Measurements from ENCODE around the gene TMEM151B. TPM values are rescaled to one million over a fixed set of nuclear protein-coding genes. Genes with fewer than 3 reads are reported as not detected.
A peak's percentile ranks its signal among the peaks of the same experiment; 100 is the strongest.

Gene TMEM151B
- 0.05 TPM in 1 of 3 replicates, not detected in the others for total RNA-seq
- long read RNA-seq = 0 reads

GRCh38 chr6:44269921-44270525 lies at the start of gene TMEM151B:
TMEM151B (plus strand) TSS chr6:44270450; CDS start chr6:44270743, 293 bp downstream.
- no peak for TF ChIP-seq CTCF (IDR thresholded peaks at IDR 0.05)
- Mint-ChIP-seq H3K9me3 (ENCODE audit: low read depth) (no peaks in the 10 kb centered on the region), H3K4me3 (ENCODE audit: unreplicated experiment) (peak within 1 kb of the TSS; percentile 58), H3K36me3 (ENCODE audit: low read depth) (no peaks in the 10 kb centered on the region), H3K27ac (ENCODE audit: unreplicated experiment) (no peak within 1 kb of the TSS), H3K4me1 (ENCODE audit: low read depth) (peaks cover 9% of the 10 kb centered on the region), H3K27me3 (ENCODE audit: low read depth) (peaks cover 38% of the 10 kb centered on the region)
- DNase-seq (ENCODE audit: low spot score) = no peak

GRCh38 chr6:44220913-44221290 lies 49.3 kb upstream of the TMEM151B start:
- Mint-ChIP-seq H3K27me3 (ENCODE audit: low read depth) (no peaks in the 10 kb centered on the region), H3K27ac (ENCODE audit: unreplicated experiment) (peak overlapping the region; percentile 100), H3K9me3 (ENCODE audit: low read depth) (no peaks in the 10 kb centered on the region), H3K4me1 (ENCODE audit: low read depth) (peaks cover 76% of the 10 kb centered on the region), H3K4me3 (ENCODE audit: unreplicated experiment) (peak overlapping the region; percentile 86), H3K36me3 (ENCODE audit: low read depth) (no peaks in the 10 kb centered on the region)
- no peak for DNase-seq (ENCODE audit: low spot score)
- no peak for TF ChIP-seq CTCF (IDR thresholded peaks at IDR 0.05)

- Mint-ChIP-seq H3K9me3 (ENCODE audit: low read depth) (no peaks in the 10 kb centered on the region), H3K27ac (ENCODE audit: unreplicated experiment) (peak overlapping the region; percentile 100), H3K36me3 (ENCODE audit: low read depth) (no peaks in the 10 kb centered on the region), H3K27me3 (ENCODE audit: low read depth) (no peaks in the 10 kb centered on the region), H3K4me1 (ENCODE audit: low read depth) (peaks cover 81% of the 10 kb centered on the region), H3K4me3 (ENCODE audit: unreplicated experiment) (peak overlapping the region; percentile 86)
- TF ChIP-seq CTCF (IDR thresholded peaks at IDR 0.05) = peak; percentile 93
- DNase-seq (ENCODE audit: low spot score) = peak; percentile 97
These were observed 48.8 kb upstream of the TMEM151B start for GRCh38 chr6:44221291-44221960.

GRCh38 chr6:44221961-44222335 lies 48.3 kb upstream of the TMEM151B start:
- no peak for DNase-seq (ENCODE audit: low spot score)
- Mint-ChIP-seq H3K4me1 (ENCODE audit: low read depth) (peaks cover 82% of the 10 kb centered on the region), H3K4me3 (ENCODE audit: unreplicated experiment) (peak overlapping the region; percentile 86), H3K36me3 (ENCODE audit: low read depth) (no peaks in the 10 kb centered on the region), H3K9me3 (ENCODE audit: low read depth) (no peaks in the 10 kb centered on the region), H3K27me3 (ENCODE audit: low read depth) (no peaks in the 10 kb centered on the region), H3K27ac (ENCODE audit: unreplicated experiment) (peak overlapping the region; percentile 100)
- no peak for TF ChIP-seq CTCF (IDR thresholded peaks at IDR 0.05)

- Mint-ChIP-seq H3K27ac (ENCODE audit: unreplicated experiment) (peak overlapping the region; percentile 100), H3K9me3 (ENCODE audit: low read depth) (no peaks in the 10 kb centered on the region), H3K36me3 (ENCODE audit: low read depth) (no peaks in the 10 kb centered on the region), H3K27me3 (ENCODE audit: low read depth) (no peaks in the 10 kb centered on the region), H3K4me1 (ENCODE audit: low read depth) (peaks cover 83% of the 10 kb centered on the region), H3K4me3 (ENCODE audit: unreplicated experiment) (peak overlapping the region; percentile 86)
- DNase-seq (ENCODE audit: low spot score) = no peak
- no peak for TF ChIP-seq CTCF (IDR thresholded peaks at IDR 0.05)
These were observed 47.5 kb upstream of the TMEM151B start for GRCh38 chr6:44222486-44223318.

Measured in chondrocyte (in vitro differentiated cells).